Fibroblast of the aortic adventitia (primary cell): ENCODE measurements around the gene TEX52. TPM values are rescaled to one million over a fixed set of nuclear protein-coding genes. Genes with fewer than 3 reads are reported as not detected.
A peak's percentile ranks its signal among the peaks of the same experiment; 100 is the strongest.

Experiments used
- DNase-seq: peaks from one replicate; pipeline ENCODE4 v3.0.0-alpha.2; 2010; ENCODE audit warnings: low read depth
- H3K4me3 ChIP-seq: 2 replicates; pipeline ENCODE4 v1.5.1; 2011; ENCODE audit warnings: low read depth, mild to moderate bottlenecking, control low read depth, low read length, moderate library complexity
- total RNA-seq: library from RNA; depleted of rRNA; stranded (reverse); fragments of >200 nt; gene quantifications from 2 replicates; pipeline ENCODE4 v1.2.3, GENCODE V29; 2012; ENCODE audit warnings: low replicate concordance
- TF ChIP-seq, protein P1 (sequence below): IDR thresholded peaks from 2 replicates; pipeline ENCODE4 v1.5.1; 2011; ENCODE audit warnings: mild to moderate bottlenecking, low read length, control low read depth, inconsistent platforms; ENCODE audit not compliant: insufficient read depth

TEX52 gene
- total RNA-seq, 1 donor = not detected

DNA sequence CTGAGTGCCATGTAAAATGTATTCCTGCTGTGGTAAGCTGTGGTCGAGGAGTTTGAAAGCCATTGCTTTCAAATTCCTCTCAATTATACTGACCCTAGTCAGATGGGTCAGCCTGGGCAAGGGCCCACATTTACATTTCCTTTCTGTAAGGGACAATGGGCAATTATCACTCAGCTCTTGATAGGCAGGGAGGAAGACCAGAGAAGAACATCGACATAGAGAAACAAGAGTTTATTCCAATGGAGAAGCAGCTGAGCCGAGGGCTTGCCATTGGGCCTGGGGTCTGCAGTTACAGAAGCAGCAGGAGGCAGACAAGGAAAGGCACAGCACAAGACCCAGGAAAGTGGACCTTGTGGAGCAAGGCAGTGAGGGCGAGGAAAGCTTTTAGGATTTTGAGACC lies 31.7 kb downstream of the TEX52 start:
- DNase-seq = no peak
- TF ChIP-seq, protein P1, sequence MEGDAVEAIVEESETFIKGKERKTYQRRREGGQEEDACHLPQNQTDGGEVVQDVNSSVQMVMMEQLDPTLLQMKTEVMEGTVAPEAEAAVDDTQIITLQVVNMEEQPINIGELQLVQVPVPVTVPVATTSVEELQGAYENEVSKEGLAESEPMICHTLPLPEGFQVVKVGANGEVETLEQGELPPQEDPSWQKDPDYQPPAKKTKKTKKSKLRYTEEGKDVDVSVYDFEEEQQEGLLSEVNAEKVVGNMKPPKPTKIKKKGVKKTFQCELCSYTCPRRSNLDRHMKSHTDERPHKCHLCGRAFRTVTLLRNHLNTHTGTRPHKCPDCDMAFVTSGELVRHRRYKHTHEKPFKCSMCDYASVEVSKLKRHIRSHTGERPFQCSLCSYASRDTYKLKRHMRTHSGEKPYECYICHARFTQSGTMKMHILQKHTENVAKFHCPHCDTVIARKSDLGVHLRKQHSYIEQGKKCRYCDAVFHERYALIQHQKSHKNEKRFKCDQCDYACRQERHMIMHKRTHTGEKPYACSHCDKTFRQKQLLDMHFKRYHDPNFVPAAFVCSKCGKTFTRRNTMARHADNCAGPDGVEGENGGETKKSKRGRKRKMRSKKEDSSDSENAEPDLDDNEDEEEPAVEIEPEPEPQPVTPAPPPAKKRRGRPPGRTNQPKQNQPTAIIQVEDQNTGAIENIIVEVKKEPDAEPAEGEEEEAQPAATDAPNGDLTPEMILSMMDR = no peak

DNA sequence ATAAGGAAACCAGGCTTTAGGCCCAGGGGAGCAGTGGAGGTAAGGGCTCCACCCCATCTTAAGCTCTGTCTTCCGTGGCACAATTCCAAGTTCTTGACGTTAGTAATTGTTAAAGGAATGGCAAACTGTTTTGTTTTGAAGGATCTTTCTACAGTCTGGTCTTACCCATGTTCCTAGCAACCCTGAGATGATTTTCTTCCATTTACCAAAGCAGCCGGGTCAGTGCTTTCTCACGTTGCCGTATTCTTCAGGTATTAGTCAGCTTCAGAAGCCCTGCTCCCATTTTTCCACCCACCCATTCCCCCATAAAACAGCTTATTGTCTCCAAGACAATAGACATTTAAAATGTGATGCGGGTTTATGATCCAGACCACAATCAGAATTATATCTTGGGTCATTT lies 32.3 kb downstream of the TEX52 start:
- TF ChIP-seq, protein P1 = no peak
- no peak overlapping the region for H3K4me3 ChIP-seq
- DNase-seq = no peak

More for the DNA sequence above, 31.7 kb downstream of the TEX52 start:
- no peak overlapping the region for H3K4me3 ChIP-seq

DNA sequence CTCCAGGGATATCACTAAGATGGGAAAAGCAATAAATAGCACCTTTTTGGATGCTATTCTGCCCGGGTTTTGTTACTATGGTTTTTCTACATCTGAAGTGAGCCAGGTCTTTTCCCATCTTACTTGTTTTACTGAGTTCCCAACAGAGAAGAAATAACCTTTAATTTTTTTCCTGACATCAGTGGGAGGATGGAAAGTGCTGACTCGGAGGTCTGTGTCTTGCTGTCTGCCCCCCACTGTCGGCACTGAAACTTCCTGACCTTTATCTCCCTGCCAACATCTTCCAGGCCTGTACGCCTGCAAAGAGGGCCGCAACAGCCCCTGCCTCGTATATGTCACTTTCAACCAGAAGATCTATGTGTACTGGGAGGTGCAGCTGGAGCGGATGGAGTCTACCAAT lies 33.4 kb downstream of the TEX52 start:
- no peak overlapping the region for H3K4me3 ChIP-seq
- DNase-seq = no peak
- TF ChIP-seq, protein P1 = no peak

DNA sequence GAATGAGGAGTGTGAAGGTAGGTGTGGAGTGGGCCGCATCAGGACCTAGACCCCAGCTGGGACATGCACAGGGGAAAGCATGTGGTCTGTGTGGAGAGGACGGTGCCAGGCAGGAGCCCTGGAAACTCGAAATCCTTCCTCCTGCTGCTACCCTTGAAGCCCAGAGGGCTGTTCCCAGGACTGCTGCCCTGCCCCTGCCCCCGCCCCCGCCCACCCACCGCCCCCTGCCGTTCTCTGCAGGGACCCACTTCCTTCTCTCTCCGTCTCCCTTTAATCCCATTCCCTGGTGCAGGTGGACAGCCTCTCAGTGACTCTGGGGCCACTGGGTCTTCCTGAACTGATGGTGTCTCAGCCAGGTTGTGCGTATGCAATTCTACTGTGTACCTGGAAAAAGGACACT lies 36.4 kb downstream of the TEX52 start:
- no peak for DNase-seq
- TF ChIP-seq, protein P1 = no peak
- no peak overlapping the region for H3K4me3 ChIP-seq

DNA sequence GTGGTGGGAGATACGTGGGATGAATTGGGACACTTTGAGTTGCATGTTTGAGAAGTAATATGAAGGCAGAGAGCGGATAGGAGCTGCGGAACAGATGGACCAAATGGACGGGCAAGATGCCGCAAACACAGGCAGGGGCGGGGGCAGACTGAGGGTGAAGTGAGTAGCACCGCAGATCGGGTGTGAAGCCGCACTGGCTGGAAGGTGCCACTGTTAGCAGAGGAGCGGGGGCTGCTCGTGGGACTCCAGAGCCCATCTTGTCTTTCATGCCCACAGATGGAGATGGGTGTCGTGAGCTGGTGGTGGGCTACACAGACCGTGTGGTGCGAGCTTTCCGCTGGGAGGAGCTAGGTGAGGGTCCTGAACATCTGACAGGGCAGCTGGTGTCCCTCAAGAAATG lies 37.0 kb downstream of the TEX52 start:
- TF ChIP-seq, protein P1 = no peak
- no peak for DNase-seq
- H3K4me3 ChIP-seq = no peak overlapping the region

DNA sequence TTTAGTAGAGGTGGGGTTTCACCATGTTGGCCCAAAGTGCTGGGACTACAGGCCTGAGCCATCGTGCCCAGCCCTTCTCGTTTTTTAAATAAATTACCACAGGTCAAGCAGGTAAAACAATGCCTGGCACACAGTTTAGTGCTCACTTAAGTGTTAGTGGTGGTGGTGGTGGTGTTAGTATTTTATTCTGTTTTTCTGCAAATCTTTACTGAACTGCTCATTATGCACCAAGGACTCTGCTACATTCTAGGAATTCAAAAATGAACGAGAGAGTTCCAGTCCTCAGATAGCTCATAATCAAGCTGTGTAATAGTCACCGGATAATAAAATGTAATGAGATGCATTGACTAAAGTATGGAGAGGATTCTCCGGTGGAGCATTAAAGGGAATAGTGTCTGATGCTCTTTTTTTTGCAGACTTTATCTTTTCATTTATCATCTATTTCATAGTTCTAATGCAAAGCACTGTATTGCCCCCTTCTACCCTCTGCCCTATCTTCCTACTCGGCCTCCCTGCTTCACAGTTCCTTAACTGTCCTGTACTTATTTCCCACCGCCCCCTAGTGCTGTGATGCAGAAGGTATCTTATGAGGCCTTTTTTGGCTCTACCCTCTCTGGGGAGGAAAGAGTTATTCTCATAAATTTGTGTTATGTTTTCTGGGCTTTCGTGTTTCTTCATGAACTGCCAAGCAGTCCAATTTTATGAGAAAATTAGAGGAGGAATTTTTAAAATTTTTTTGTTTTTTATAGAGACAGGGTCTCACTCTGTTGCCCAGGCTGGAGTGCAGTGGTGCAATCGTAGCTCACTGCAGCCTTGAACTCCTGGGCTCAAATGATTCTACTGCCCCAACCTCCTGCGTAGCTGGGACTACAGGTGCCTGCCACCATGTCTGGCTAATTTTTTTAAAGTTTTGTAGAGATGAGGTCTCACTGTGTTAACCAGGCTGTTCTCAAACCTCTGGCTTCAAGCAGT lies 43.3 kb downstream of the TEX52 start:
- TF ChIP-seq, protein P1 = peak; percentile 85
- peak; percentile 76 for DNase-seq

More for the DNA sequence above, 43.3 kb downstream of the TEX52 start:
- peak overlapping the region; percentile 96 for H3K4me3 ChIP-seq
